ENCODE measurements around the gene AKT1S1. TPM values are rescaled to one million over a fixed set of nuclear protein-coding genes. Genes with fewer than 3 reads are reported as not detected.

Gene AKT1S1
- total and polyA plus RNA-seq, 2 donors (not counting 1 experiment from before 2014, with no cell fraction given): 16.6 to 23.0 TPM

DNA sequence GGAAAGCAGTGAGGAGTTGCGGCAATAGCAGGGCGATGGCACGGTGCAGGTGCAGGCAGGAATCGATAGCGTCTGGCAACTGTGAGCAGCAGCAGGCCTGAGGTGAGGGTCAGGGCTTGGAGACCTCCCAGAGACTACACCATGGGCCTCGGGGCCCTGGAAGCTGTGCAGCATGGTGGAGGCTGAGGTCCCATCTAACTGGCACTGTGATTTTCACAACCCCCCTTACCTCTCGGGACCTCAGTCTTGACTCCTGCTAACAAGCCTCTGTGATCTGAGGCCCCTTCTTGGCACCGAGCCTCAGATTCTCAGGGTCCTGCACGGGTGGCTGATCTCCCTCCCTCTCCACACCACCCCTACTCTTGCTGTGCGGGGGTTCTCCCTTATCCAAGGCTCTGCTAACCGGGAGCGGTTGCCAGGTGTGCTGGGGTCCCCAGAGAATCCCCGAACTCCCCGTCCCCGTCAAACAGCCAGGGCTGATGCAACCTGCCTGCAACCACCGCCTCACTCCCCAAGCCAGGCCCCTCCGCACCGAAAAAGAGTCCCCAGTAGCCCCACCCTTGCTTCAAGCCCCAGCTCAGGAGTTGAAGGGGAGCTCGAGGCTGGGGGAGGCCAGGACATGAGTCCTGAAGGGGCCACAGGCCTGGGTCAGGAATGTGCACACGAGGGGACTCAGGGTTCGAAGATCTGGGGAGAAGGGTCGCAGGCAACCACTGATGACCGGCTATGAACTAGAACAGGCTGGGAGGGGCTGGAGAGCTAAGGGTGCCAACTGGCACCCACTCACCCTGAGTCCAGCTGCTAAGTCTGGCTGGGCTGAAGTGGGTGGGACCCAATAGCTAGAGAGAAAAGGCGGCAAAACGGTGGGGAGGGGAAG lies 47.1 kb upstream of the AKT1S1 start:
- Histone ChIP-seq H3K9me3 (ENCODE audit: control extremely low read depth in 1 of 3, control insufficient read depth in 2 of 3, insufficient read depth in 1 of 3, low read length in 2 of 3) (no peaks in the 10 kb centered on the region), H3K27ac (ENCODE audit: low read length in 2 of 2) (no peak overlapping the region), H3K9ac (ENCODE audit: low read length) (no peak overlapping the region), H3K4me2 (replicated peaks; ENCODE audit: low read depth, low read length, poor library complexity, severe bottlenecking) (peak overlapping the region; percentile 8), H3K36me3 (replicated peaks in 1 of 2; ENCODE audit: control extremely low read depth in 1 of 2, control insufficient read depth in 1 of 2, extremely low read depth in 1 of 2, insufficient read depth in 2 of 2, low read length in 1 of 2) (peaks cover 1 to 46% of the 10 kb centered on the region in 2 experiments), H3K4me1 (ENCODE audit: control insufficient read depth in 2 of 2, insufficient read depth in 2 of 2, low read length in 2 of 2) (peaks cover 15 to 32% of the 10 kb centered on the region in 2 donors), H2AFZ (ENCODE audit: insufficient read depth, low read depth, low read length, poor library complexity, severe bottlenecking) (no peak overlapping the region), H3K79me2 (ENCODE audit: control insufficient read depth, insufficient read depth, low read length) (peaks cover 100% of the 10 kb centered on the region), H3K4me3 (ENCODE audit: control extremely low read depth in 1 of 5, extremely low read depth in 1 of 5, insufficient read depth in 1 of 5, low read depth in 2 of 5, low read length in 4 of 5) (no peak overlapping the region), H3K27me3 (replicated peaks in 1 of 4; ENCODE audit: control extremely low read depth in 1 of 4, control insufficient read depth in 3 of 4, insufficient read depth in 4 of 4, low read length in 3 of 4) (no peaks in the 10 kb centered on the region), H4K20me1 (ENCODE audit: control insufficient read depth, insufficient read depth, low read length, poor library complexity, severe bottlenecking) (peaks cover 87% of the 10 kb centered on the region)
- Mint-ChIP-seq H3K27ac (peak overlapping the region; percentile 61), H3K4me1 (peaks cover 60% of the 10 kb centered on the region), H3K9me3 (ENCODE audit: insufficient read depth) (no peaks in the 10 kb centered on the region), H3K27me3 (no peaks in the 10 kb centered on the region), H3K4me3 (no peak overlapping the region)
- POLR2A ChIA-PET: no interaction called here
- 76% methylated on average over 24 of the region's 25 CpGs for WGBS (ENCODE audit: insufficient coverage)
- ATAC-seq (ENCODE audit: low read depth): no peak
- CTCF ChIA-PET: interaction anchor here (0.6 kb wide), 1 partner anchor 21 kb away, joined by 5 read pairs; no protein-coding TSS in a partner anchor
- no peak for DNase-seq
- intact Hi-C loops (cut with micrococcal nuclease): loop anchor here (10.0 kb wide), 1 partner anchor 881 kb away; no protein-coding TSS in a partner anchor
- TF ChIP-seq CTCF (IDR thresholded peaks at IDR 0.05): no peak
- no peak for TF ChIP-seq EZH2 (IDR thresholded peaks at IDR 0.05; ENCODE audit: borderline replicate concordance, insufficient read depth, low read depth, low read length, poor library complexity, severe bottlenecking)
